SJSA1 (cell line): Measurements from ENCODE around the gene CHST6. TPM values are rescaled to one million over a fixed set of nuclear protein-coding genes. Genes with fewer than 3 reads are reported as not detected.
"Not testable (repeated sequence)": the region's sequence is repeated elsewhere in the genome, so short reads cannot be mapped to it uniquely, and the experiment has no call there.

Source experiments
- DNase-seq, 2 experiments: peaks; one replicate each; pipeline ENCODE4 v3.0.0-alpha.2; 2015 to 2020; ENCODE audit warnings: low spot score in 2 of 2, low read depth in 1 of 2
- H3K27ac ChIP-seq: fragments of 250-450 bp; sonication (Bioruptor Pico); 2 replicates; pipeline ENCODE4 v1.5.1; 2020; ENCODE audit warnings: mild to moderate bottlenecking, moderate library complexity
- H3K27me3 ChIP-seq: fragments of 250-450 bp; sonication (Bioruptor Pico); replicated peaks from 2 replicates; pipeline ENCODE4 v1.5.1; 2020; ENCODE audit warnings: mild to moderate bottlenecking, moderate library complexity
- H3K36me3 ChIP-seq: fragments of 250-450 bp; sonication (Bioruptor Pico); 2 replicates; pipeline ENCODE4 v1.5.1; 2020; ENCODE audit warnings: mild to moderate bottlenecking
- H3K4me1 ChIP-seq: fragments of 250-450 bp; sonication (Bioruptor Pico); replicated peaks from 2 replicates; pipeline ENCODE4 v1.6.1; 2021; ENCODE audit warnings: mild to moderate bottlenecking
- H3K4me3 ChIP-seq: fragments of 250-450 bp; sonication (Bioruptor Pico); 2 replicates; pipeline ENCODE4 v1.5.1; 2020; ENCODE audit warnings: mild to moderate bottlenecking
- H3K9me3 ChIP-seq: fragments of 250-450 bp; sonication (Bioruptor Pico); replicated peaks from 2 replicates; pipeline ENCODE4 v1.5.1; 2020; ENCODE audit warnings: mild to moderate bottlenecking
- total RNA-seq: library from RNA; depleted of rRNA; stranded (reverse); fragments of >200 nt; shearing (Covaris generic); gene quantifications from 2 replicates; pipeline ENCODE4 v1.2.3, GENCODE V29; 2014; rRNA removed

The CHST6 gene
- total RNA-seq, 1 experiment from 2014 or later, result not detected

DNA sequence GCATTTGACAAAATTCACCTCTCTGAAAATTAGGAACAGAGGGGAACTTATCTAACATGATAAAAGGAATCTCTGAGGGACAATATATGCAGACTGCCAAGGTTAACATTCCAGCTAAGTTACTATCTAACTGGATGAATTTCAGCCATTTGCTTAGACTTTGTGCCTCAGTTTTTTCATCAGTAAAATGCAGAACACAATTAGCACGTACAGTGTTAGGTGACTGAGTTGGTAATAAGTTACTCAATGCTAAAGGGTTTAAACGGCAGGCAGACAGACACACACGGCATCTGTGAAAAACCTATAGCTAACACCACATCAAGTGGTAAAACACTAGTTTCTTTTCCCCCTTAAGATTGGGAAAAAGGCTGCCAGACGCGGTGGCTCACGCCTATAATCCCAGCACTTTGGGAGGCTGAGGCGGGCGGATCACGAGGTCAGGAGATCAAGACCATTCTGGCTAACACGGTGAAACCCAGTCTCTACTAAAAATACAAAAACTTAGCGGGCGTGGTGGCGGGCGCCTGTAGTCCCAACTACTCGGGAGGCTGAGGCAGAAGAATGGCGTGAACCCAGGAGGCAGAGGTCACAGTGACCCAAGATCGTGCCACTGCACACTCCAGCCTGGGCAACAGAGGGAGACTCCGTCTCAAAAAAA, 71.0 kb downstream of the CHST6 start:
- not testable (repeated sequence) for H3K4me3 ChIP-seq, DNase-seq

DNA sequence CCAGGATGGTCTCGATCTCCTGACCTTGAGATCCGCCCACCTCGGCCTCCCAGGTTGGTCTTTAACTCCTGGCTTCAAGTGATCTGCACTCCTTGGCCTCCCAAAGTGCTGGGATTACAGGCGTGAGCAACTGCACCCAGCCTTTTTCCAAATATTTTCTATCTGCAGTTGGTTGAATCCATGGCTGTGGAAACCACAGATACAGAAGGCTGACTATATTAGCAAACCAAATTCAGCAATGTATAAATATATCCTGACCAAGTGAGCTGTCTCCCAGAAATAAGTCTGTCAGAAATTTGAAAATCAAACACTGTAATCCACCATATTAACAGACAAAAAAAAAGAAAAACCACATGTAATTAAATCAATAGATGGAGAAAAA, 71.5 kb downstream of the CHST6 start:
- Histone ChIP-seq H3K4me1 (peaks cover 9% of the 10 kb centered on the region), H3K27me3 (no peaks in the 10 kb centered on the region), H3K36me3 (no peaks in the 10 kb centered on the region), H3K27ac (no peak overlapping the region), H3K9me3 (no peaks in the 10 kb centered on the region), H3K4me3 (no peak overlapping the region)
- DNase-seq, result no peak

More for the DNA sequence above, 71.0 kb downstream of the CHST6 start:
- not testable (repeated sequence) for H3K9me3 ChIP-seq, H3K4me1 ChIP-seq, H3K27me3 ChIP-seq, H3K36me3 ChIP-seq, H3K27ac ChIP-seq

Other genes starting within 250 kb of the CHST6 start
- 86.6 and 93.5 TPM in 2 replicates for gene BCAR1, start 243.8 kb downstream of the CHST6 start, total RNA-seq
- 90.3 and 114 TPM in 2 replicates for gene CFDP1, start 61.9 kb downstream of the CHST6 start, total RNA-seq
- gene TMEM170A, start 30.8 kb downstream of the CHST6 start, total RNA-seq, result 17.7 and 23.7 TPM in 2 replicates
- 0.08 TPM in 1 of 2 replicates, not detected in the other for gene CHST5, start 40.7 kb upstream of the CHST6 start, total RNA-seq
- gene TMEM231, start 60.8 kb upstream of the CHST6 start, total RNA-seq, result 1.9 and 7.0 TPM in 2 replicates
- 52.7 and 69.3 TPM in 2 replicates for gene GABARAPL2, start 70.9 kb upstream of the CHST6 start, total RNA-seq
- 49.2 and 62.0 TPM in 2 replicates for gene ADAT1, start 127.8 kb upstream of the CHST6 start, total RNA-seq
- gene KARS1, start 152.2 kb upstream of the CHST6 start, total RNA-seq, result 156 and 232 TPM in 2 replicates
- 75.5 and 83.2 TPM in 2 replicates for gene TERF2IP, start 152.3 kb upstream of the CHST6 start, total RNA-seq
- not detected in 2 replicates for gene CPHXL2, start 181.6 kb upstream of the CHST6 start, total RNA-seq
- not detected in 2 replicates for gene DUXB, start 206.0 kb upstream of the CHST6 start, total RNA-seq
- not detected in 2 replicates for gene CPHXL, start 231.0 kb upstream of the CHST6 start, total RNA-seq